ENCODE results near the gene DCAF7.

GRCh38 chr17:63579633-63580032 lies 29.4 kb downstream of the DCAF7 start:
- TF ChIP-seq POLR2AphosphoS5 (IDR thresholded peaks at IDR 0.05) (no peak), CTCF (IDR thresholded peaks at IDR 0.05) (no peak)

Data from breast epithelium (tissue), 3 donors.